HEK293T (cell line): ENCODE data around the gene TMEM44.
"Not testable (repeated sequence)": the region's sequence is repeated elsewhere in the genome, so short reads cannot be mapped to it uniquely, and the experiment has no call there.

ENCODE experiments used
- CTCF ChIA-PET: fragments of 350-600 bp; formaldehyde crosslinking; extraction: SDS; loops from one replicate; lab custom pipeline; 2021; ENCODE audit warnings: antibody characterized with exemption, inconsistent platforms; lab: Yijun Ruan, JAX
- POLR2A ChIA-PET: fragments of 350-600 bp; formaldehyde crosslinking; extraction: SDS; loops from one replicate; lab custom pipeline; 2020; ENCODE audit warnings: antibody characterized with exemption, inconsistent platforms; lab: Yijun Ruan, JAX
- DNase-seq: peaks from one replicate; pipeline ENCODE4 v3.0.0; 2012; ENCODE audit warnings: mixed read lengths; ENCODE audit errors: extremely low spot score
- ARNT ChIP-seq: fragments of 450-650 bp; IDR thresholded peaks from 2 replicates; pipeline ENCODE4 v1.6.1; 2017; ENCODE audit warnings: mild to moderate bottlenecking
- BHLHE40 ChIP-seq: fragments of 450-650 bp; IDR thresholded peaks from 2 replicates; pipeline ENCODE4 v1.6.1; 2016; ENCODE audit warnings: mild to moderate bottlenecking, moderate library complexity, borderline replicate concordance
- CTBP1 ChIP-seq: fragments of 450-650 bp; IDR thresholded peaks from 2 replicates; pipeline ENCODE4 v1.6.1; 2016; ENCODE audit warnings: borderline replicate concordance
- ELF4 ChIP-seq: fragments of 450-650 bp; IDR thresholded peaks from 2 replicates; pipeline ENCODE4 v1.6.1; 2017; ENCODE audit warnings: antibody characterized with exemption
- FOXK2 ChIP-seq: fragments of 450-650 bp; IDR thresholded peaks from 2 replicates; pipeline ENCODE4 v1.6.1; 2016; ENCODE audit warnings: mild to moderate bottlenecking
- FOXM1 ChIP-seq: fragments of 450-650 bp; IDR thresholded peaks from 2 replicates; pipeline ENCODE4 v1.6.1; 2017; ENCODE audit warnings: mild to moderate bottlenecking, borderline replicate concordance
- HDGF ChIP-seq: fragments of 450-650 bp; IDR thresholded peaks from 2 replicates; pipeline ENCODE4 v1.6.1; 2017; ENCODE audit warnings: antibody characterized with exemption, borderline replicate concordance
- L3MBTL2 ChIP-seq: fragments of 450-650 bp; conservative IDR thresholded peaks from 2 replicates; pipeline ENCODE4 v1.6.1; 2016; ENCODE audit warnings: mild to moderate bottlenecking
- LEF1 ChIP-seq: fragments of 450-650 bp; IDR thresholded peaks from 2 replicates; pipeline ENCODE4 v1.6.1; 2017; ENCODE audit warnings: mild to moderate bottlenecking, borderline replicate concordance
- NFRKB ChIP-seq: fragments of 450-650 bp; IDR thresholded peaks from 2 replicates; pipeline ENCODE4 v1.6.1; 2016; ENCODE audit warnings: mild to moderate bottlenecking, moderate library complexity
- SP1 ChIP-seq: fragments of 450-650 bp; IDR thresholded peaks from 2 replicates; pipeline ENCODE4 v1.6.1; 2017
- SUZ12 ChIP-seq: fragments of 450-650 bp; IDR thresholded peaks from 2 replicates; pipeline ENCODE4 v1.6.1; 2016; ENCODE audit warnings: mild to moderate bottlenecking
- TARDBP ChIP-seq: fragments of 450-650 bp; IDR thresholded peaks from 2 replicates; pipeline ENCODE4 v1.6.1; 2016
- ZNF384 ChIP-seq: fragments of 450-650 bp; IDR thresholded peaks from 2 replicates; pipeline ENCODE4 v1.6.1; 2016
- TF ChIP-seq, protein P1 (sequence below): fragments of 450-650 bp; IDR thresholded peaks from 2 replicates; pipeline ENCODE4 v1.6.1; 2016

The TMEM44 gene

DNA sequence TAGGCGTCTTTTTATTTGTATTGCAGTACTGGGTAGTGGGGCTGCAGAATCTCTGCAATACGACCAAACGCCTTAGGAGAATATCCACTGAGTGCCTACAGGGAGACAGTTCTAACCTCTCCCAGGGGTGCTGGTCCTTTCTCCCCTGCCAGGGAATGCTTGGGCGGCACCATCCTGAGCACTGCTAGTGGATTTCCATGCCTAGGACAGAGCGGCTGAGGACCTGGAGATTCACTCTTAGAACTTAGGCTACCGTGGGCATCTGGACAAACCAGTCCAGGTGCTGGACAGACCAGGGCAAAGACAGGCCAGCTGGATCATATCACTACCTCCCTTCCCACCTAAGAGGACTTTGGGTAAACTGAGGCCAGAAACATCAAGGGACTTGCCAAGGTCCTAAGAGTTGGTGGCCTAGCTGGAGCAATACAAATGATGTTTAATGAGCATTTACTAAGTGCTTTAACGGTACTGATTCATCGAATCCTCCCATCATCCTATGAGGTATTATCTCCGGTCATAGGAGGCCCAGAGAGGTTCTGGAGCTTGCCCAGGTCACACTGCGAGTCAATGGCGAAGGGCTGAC, 902 bp downstream of the TMEM44 start:
- ChIA-PET POLR2A (no interaction called here), CTCF (no interaction called here)
- no peak for DNase-seq
- TF ChIP-seq LEF1, result no peak
- no peak for TF ChIP-seq NFRKB
- no peak for TF ChIP-seq BHLHE40
- no peak for TF ChIP-seq FOXK2
- no peak for TF ChIP-seq ELF4
- no peak for TF ChIP-seq ARNT
- TF ChIP-seq ZNF384, result no peak
- TF ChIP-seq, protein P1, sequence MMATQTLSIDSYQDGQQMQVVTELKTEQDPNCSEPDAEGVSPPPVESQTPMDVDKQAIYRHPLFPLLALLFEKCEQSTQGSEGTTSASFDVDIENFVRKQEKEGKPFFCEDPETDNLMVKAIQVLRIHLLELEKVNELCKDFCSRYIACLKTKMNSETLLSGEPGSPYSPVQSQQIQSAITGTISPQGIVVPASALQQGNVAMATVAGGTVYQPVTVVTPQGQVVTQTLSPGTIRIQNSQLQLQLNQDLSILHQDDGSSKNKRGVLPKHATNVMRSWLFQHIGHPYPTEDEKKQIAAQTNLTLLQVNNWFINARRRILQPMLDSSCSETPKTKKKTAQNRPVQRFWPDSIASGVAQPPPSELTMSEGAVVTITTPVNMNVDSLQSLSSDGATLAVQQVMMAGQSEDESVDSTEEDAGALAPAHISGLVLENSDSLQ, result no peak

DNA sequence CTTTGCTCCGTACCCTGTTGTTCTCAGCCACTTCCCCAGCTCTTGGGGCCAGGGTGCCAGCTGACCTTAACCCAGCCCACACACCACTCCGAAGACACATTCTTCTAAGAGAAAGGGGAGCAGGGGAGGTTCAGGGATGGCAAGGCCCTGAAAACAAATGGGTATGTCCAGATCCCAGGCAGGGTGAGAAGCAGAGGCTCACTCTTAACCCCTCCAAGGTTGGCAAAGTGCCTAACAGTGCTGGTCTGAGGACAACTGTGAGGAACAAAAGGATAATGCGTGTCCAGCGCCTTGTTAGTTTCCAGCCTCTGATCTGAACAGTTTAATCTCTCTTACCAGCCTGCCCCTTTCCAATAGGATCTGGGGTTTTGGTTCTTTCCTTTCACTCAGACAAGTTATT, 1.5 kb downstream of the TMEM44 start:
- ChIA-PET CTCF (no interaction called here), POLR2A (no interaction called here)
- no peak for TF ChIP-seq CTBP1
- TF ChIP-seq ARNT, result no peak
- TF ChIP-seq, protein P1, result no peak
- no peak for DNase-seq

DNA sequence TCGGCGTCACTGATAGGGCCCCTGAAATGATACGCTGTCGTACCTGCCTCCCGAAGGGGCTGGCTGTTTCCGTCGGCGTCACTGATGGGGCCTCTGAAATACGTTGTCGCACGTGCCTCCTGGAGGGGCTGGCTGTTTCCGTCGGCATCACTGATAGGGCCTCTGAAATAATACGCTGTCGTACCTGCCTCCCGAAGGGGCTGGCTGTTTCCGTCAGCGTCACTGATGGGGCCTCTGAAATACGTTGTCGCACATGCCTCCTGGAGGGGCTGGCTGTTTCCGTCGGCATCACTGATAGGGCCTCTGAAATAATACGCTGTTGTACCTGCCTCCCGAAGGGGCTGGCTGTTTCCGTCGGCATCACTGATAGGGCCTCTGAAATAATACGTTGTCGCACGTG, 2.5 kb downstream of the TMEM44 start:
- CTCF ChIA-PET, POLR2A ChIA-PET, DNase-seq: not testable (repeated sequence)

DNA sequence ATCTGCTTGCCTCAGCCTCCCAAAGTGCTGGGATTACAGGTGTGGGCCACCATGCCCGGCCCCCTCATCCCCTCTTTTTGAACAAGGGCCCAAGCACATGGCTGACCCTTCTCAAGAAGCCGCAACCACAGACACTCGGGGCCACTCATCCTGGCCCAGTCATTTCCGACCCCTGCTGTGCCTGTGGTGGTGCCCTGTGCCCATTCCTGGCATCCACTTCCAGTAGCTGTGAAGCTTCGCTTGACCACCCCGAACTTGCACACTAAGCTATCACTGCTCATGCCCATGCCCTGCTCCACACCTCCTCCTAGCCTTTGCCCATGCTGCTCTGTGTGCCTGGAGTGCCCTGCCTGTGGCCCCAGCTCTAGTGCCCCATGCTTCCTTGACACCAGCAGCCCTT, 8.3 kb downstream of the TMEM44 start:
- TF ChIP-seq FOXK2 (no peak), ARNT (no peak), SUZ12 (no peak), L3MBTL2 (no peak), HDGF (no peak), FOXM1 (no peak), ZNF384 (no peak), ELF4 (no peak), SP1 (no peak), BHLHE40 (no peak), TARDBP (no peak)
- TF ChIP-seq, protein P1, result no peak
- ChIA-PET CTCF (no interaction called here), POLR2A (no interaction called here)

GRCh38 chr3:194623449-194624290, 9.5 kb downstream of the TMEM44 start:
- CTCF ChIA-PET, result no interaction called here
- DNase-seq, result no peak
- POLR2A ChIA-PET, result no interaction called here
- no peak for TF ChIP-seq FOXK2
- TF ChIP-seq FOXM1, result no peak
- no peak for TF ChIP-seq LEF1
- TF ChIP-seq ARNT, result no peak
- TF ChIP-seq, protein P1, result no peak
- TF ChIP-seq CTBP1, result no peak
- no peak for TF ChIP-seq HDGF
- TF ChIP-seq ZNF384, result no peak
- TF ChIP-seq TARDBP, result no peak
- no peak for TF ChIP-seq ELF4
- TF ChIP-seq L3MBTL2, result no peak
- no peak for TF ChIP-seq BHLHE40

More for the DNA sequence above, 8.3 kb downstream of the TMEM44 start:
- DNase-seq, result no peak

- DNase-seq, result no peak
- TF ChIP-seq SP1 (no peak), SUZ12 (no peak)
- ChIA-PET CTCF (no interaction called here), POLR2A (no interaction called here)
Measured at GRCh38 chr3:194622621-194623340, 10.4 kb downstream of the TMEM44 start.
